ENCODE data around the gene PIK3R5.

The PIK3R5 gene

DNA sequence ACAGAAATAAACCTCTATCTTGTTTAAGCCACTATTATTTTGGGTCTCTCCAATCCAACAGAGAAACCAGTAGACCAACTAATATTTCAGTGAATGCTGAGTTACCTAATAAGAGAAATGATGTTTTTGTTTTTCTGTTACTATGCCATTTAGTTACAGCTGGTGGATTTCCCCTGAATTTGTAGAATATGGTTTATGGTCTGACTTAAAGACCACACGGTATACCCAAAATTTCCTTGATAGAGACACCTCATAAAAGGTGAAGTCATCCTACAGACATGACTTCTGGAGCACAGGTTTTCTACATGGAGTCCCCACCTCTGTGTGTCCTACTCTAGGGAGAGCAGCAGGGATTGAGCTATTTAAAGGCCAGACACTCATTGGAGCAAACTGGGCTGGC lies 13.3 kb downstream of the PIK3R5 start:
- DNase-seq: no peak

DNA sequence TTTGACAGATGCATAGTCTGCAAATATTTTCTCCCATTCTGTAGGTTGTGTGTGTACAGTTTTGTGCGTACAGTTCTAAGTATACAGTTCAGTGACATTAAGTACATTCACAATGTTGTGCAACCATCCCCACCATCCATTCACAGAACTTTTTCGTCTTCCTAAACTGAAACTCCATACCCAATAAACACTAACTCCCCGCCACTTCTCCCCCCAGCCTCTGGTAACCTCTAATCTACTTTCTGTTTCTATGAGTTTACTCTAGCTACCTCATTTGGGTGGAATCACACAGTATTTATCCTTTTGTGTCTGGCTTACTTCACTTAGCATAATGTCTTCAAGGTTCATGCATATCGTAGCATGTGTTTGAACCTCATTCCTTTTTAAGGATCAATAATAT lies 14.3 kb downstream of the PIK3R5 start:
- peak; percentile 86 for DNase-seq

DNA sequence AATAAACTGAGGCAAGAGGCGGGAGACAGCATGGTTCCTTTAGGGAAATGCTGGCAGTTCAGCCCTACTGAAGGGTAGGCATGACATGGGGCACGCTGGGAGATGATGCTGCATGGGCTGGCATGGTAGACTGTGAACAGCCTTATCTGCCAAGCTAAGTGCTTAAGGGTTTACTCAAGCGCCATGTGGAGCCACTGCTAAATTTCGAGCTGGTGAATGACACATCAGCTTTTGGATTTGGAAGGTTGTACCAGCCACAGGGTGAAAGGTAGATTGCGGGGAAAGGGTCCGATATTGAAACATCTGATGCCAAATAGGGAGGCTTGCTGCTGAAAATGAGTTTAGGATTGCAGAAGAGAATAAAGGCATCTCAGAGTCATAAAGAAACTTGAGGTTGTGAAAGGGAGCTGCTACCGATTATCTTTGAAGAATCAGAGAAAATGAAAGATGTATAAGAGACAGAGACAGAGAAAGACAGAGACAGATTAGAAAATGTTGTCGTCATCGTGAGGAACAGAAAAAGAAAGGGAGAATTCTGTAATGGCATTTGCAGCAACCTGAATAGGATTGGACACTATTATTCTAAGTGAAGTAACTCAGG lies 16.3 kb downstream of the PIK3R5 start:
- peak; percentile 78 for DNase-seq

DNA sequence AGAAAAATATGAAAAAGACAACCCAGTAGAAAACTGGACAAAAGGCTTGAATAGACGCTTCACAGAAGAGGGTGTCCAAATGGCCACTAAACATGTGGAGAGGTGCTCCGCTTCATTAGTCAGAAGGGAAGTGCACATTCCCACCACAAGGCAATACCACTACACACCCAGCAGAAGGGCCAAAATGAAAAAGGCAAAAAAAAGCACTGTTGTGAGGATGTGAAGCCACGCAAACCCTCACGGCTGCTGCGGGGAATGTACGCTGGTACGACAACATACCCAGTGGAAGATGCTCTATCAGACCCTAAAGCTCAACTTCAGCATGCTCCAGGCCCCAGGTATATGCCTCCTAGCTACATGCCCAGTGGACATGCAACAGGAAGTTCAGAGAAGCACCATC lies 17.0 kb downstream of the PIK3R5 start:
- DNase-seq: no peak

DNA sequence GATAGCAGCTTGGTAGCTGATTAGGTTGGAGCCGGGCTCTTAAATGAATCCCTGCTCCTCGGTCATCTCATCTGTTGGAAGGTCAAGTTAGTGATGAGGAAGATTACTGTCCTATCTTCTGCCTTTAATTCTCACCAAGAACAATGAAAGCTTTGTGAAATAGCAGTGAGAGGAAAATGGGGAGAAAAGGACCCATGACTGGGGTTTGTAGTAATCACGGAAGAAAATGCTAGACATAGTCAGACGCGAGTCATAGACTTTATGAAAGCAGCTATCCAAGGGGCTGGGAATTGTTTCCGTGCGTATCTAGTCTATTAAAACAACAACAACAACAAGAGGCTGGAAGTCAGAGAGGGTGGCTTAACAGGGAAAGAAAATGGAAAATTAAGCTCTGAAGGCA lies 18.3 kb downstream of the PIK3R5 start:
- DNase-seq: peak; percentile 82

DNA sequence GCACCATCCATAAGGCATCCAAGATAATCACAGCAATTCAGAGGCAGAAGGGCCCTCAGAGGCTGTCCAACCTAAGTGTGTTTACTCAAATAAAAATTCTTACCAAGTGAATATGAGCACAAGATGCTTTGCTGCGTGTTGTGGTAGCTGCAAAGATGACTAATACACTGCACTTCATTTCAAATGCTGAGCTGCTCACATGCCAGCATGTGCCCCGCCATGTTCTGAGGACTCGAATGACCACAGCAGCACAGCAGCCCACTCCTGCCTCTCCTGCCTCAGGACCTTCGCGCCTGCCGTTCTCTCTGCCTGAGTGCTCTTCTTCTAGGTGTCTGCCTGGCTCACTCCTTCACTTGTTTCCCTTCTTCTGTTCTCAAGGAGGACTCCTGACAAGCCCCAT lies 19.0 kb downstream of the PIK3R5 start:
- peak; percentile 40 for DNase-seq

DNA sequence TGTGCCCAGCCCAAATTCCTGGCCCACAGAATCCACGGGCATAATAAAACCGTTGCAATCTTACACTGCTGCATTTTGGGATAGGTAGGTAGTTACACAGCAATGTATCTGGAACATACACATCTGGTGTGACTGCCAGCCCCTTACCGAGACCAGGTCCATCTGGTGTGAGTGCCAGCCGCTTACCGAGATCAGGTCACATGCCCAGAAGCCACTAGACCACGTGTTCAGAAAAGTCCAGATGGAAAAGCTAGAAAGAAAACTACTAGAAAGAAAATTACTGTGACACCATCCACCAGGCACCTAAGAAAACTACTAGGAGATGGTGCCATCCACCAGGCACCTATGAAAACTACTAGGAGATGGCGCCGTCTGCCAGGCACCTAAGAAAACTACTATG lies 19.4 kb downstream of the PIK3R5 start:
- no peak for DNase-seq

DNA sequence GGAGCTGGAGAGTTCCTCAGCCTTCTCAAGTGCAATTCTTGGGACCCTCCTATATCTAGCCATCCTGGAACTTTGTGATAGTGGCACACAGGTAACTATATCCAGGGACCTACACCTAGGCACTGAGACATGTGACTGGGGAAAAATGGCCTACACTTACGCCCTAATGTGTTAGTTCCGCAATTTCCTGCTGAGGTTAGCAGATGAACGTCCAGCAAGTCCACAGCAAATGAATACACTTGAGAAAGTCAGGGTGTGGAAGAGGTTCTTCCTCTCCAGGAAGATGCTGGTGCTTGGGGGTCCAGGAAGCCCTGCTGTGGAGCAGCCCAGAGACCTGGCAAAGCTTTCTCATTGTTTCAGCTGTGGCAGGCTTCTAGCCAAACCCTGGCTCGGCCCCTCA lies 20.8 kb downstream of the PIK3R5 start:
- peak; percentile 64 for DNase-seq

DNA sequence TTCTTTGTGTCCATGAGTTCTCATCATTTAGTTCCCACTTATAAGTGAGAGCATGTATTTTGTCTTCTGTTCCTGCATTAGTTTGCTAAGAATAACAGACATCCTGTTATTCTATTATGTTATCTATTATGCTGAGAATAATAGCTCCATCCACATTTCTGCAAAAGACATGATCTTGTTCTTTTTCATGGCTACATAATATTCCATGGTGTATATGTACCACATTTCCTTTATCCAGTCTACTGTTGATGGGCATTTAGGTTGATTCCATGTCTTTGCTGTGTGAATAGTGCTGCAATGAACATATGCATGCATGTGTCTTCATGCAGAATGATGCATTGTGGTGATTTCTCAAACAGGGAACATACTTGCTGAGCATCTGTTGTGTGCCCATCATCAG lies 21.4 kb downstream of the PIK3R5 start:
- DNase-seq: no peak

DNA sequence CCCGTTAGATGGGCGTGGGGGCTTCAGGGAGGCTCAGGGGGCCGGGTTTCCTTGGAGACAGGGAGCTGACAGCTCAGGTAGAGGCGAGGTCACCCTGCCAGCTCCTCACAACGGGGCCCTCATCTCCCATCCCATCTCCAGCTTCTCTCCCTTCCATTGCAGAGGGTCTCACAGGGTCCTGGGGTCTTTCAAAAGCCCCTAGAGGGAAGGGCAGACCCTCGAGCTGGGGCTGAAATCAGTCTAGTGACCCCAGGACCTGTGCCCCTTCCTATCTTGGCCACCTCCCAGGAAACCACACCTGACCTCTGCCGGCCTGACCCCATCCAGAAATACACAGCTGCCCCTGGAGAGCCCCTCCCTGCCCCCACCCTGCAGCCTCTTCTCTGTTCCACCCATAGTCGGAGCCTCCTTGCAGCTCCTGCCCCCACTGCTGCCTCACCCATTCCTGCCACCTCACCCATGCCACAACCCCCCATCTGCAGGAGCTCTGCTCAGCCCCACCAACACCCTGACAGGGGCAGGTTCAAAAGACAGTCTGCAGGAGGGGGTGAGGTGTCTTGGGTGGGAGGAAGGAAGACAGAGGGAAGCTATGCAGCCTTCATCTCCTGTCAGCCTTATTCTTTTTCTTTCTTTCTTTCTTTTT lies 23.4 kb downstream of the PIK3R5 start:
- no peak for DNase-seq

DNA sequence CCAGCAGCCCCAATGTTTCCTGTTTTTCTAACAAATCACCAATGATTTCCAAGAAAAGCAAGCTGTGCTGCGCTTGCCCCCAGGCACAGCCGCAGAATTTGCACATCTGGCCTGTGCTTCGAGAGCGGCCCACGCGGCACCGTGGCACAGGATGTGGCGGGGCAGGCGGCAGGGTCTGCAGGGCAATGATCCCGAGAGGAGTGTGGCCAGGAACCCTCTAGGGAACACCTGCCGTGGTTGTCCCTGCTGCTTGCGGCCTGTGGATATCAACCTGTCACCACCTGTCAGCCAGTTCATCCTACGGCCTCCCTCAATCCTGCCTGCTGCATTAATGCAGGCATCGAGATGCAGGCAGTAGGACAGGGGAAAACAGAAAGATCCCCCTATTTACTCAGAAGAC lies 24.0 kb downstream of the PIK3R5 start:
- no peak for DNase-seq

DNA sequence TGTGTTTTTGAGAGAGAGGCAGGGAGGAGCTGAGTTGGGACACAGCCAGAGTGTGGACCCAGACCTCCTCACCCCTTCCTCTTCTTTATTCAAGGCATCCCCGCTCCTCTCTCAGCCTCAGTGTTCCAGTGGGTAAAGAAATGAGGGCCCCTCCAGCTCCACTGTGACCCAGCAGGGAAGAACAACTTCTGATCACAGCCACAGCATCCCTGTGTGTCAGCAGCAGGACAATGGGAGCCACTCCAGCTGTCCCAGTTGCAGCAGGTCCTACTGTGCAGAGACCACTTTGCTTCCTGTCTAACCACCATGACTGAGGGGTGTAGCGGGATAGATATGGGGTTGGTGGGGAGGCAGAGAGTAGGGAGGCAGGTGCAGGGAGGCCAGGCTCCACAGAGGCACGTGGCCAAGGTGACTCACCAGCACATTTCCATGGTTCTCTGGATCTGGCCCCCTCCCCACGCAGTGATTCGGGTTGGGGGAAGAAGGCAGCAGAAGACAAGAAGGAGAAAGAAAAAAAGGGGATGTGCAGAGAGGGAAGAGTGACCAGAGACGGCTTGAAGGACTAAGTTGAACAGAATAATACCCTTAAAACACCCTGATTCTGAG lies 24.5 kb downstream of the PIK3R5 start:
- no peak for DNase-seq

DNA sequence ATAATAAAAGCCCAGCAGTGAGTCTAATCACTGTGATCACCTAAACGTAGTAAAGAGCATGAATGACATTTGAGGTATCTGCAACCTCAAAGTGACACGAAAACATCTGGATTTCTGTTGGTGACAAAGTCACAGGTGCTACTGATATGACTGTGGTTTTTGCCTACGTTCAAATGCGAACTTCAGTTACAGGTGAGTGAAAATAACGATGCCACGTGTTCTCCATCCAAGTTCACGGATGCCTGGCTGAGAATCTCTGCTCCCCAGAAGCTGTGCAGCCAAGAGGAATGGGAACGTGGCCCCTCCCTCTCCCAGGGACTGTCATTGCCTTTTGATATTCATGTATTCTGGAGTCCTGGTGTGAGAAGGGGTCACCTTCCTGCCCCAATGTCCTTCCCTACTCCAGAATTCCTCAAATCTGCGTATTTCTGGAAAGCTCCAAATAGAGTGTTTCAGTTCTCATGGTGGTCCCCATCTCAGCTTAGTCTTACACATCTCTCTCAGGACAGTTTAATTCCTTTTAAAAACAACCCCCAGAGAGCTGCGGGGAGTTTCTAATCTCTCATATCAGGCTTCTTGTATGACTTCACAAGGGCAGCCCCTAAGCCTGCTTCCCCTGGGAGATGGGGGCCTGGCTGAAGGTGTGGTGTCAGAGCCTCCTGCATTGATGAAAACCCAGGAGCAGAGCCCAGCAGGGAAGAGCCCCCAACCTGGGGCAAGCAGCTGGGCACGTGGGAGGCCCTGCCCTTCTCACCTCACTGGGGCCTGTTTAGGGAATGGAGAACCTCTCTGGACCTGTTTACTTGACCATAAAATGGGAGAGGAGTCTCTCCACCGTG lies 25.8 kb downstream of the PIK3R5 start:
- no peak for DNase-seq

DNA sequence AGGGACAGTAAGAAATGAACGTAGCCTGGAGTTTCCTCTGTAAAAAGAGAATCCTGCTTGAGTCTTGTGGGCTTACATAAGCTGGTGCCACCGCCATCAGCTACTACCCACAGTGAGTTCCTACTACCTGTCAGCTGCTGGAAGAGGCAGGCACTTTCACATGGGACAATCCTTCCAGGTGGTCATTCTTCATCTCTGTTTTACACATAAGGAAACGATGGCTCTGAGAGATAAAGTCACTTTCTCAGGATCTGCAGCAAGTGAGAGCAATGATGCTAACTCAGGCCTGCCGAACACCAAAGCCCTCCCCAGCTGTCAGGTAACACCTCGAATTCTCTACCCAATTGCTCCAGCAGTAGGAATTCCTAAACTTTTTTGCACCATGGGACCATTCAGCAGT lies 26.6 kb downstream of the PIK3R5 start:
- DNase-seq: no peak

DNA sequence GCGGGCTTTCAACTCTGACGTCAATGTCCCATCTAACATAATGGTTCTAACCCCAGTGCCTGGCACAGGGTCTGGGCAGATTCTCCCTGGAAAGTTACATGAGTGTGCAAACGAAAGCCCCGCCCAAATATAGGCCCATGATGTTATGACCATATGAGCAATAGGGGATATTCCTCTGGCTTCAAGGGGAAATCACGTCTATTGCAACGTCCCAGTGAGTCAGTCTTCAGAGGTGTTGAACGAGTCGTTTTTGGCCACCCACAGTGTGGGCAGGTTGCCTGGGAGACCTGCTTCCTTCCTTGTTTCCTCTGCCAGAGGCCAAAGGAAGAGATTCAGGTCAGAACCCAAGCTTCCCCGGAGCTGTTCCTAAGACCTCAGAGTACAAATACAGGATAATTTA lies 30.3 kb downstream of the PIK3R5 start:
- peak; percentile 99 for DNase-seq

DNA sequence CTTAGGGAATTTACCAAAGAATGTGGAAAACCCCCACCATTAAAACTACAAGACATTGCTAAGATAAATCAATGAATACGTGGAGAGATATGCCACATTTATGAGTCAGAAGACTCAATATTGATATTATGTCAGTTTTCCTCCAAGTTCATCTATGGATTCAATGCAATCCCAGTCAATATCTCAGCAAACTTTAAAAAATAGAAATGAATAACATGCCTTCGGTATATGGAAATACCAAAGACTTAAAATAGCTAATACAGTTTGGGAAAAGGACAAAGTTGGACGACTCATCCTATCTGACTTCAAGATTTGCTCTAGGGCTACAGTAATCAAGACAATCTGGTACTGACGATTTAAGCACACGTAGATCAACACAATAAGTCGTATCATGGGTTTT lies 31.2 kb downstream of the PIK3R5 start:
- peak; percentile 45 for DNase-seq

DNA sequence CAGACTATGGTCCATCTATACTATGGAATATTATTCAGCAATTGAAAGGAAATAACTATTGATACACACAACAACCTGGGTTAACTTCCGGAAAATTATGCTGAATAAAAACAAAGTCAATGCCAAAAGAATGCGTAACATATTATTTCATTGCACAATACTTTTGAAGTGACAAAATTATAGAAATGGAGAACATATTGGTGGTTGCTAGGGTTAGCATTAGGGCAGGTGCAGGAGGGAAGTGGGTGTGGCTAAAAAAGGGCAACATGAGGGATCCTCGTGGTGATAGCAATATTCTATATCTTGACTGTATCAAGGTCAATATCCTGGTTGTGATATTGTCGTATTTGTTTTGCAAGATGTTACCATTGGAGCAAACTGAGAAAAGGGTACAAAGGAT lies 34.9 kb downstream of the PIK3R5 start:
- DNase-seq: peak; percentile 57

DNA sequence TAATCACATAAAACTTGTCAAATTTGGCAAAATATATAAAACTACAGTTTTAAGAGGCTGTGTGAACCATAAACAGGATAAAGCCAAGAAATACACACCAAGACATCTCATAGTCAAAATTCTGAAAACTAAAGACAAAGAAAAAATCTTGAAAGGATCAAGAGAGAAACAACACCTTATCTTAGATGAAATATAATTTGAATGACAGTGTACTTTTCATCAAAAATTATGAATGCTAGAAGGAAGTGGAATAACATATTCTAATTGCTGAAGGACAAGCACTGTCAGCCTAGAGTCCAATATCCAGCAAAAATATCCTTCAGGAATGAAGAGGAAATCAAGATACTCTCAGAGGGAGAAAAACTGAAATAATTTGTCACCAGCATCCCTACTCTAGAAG lies 37.2 kb downstream of the PIK3R5 start:
- no peak for DNase-seq

DNA sequence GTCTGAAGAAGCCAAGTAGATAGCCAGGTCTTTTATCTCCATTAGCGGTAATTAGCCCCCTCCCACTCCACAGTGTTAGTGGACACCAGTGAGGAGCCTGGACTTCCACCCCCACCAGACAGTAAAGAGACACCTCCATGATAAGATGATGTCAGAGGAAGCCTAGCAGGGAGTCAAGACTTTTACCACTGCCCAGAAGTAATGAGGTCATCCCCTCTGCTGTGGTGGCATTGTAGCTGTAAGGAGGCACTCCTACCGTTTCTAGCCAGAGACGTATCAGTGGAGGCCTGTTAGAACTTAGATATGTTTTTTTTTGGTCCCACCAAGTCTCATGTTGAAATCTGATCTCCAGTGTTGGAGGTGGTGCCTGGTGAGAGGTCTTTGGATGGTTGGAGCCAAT lies 38.1 kb downstream of the PIK3R5 start:
- no peak for DNase-seq

DNA sequence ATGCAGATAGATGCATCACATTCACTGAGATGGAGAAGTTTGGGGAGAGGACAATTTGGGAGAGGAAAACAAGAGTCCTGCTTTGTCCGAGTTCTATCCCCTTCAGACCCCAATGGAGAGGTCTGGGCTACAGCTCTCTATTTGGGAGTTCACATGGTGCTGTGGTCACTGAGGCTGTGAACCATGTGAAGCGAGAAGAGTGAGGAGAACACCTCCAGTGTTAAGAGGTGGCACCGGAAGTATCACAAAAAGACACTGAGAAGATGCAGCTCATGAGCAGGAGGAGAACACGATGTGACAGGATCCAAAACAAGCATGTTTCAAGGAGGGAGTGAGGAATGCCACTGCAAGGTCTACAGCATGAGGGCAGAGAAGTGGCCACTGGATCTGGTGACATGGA lies 39.7 kb downstream of the PIK3R5 start:
- no peak for DNase-seq

DNA sequence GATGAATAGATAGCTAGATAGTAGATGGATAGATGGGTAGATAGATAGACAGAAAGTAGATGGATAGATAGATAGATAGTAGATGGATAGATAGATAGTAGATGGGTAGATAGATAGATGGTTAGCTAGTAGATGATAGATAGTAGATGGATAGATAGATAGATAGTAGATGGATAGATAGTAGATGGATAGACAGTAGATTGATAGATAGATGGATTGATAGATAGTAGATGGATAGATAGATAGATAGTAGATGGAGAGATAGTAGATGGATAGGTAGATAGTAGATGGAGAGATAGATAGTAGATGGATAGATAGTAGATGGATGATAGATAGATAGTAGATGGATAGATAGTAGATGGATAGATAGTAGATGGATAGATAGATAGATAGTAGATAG lies 40.4 kb downstream of the PIK3R5 start:
- no peak for DNase-seq

DNA sequence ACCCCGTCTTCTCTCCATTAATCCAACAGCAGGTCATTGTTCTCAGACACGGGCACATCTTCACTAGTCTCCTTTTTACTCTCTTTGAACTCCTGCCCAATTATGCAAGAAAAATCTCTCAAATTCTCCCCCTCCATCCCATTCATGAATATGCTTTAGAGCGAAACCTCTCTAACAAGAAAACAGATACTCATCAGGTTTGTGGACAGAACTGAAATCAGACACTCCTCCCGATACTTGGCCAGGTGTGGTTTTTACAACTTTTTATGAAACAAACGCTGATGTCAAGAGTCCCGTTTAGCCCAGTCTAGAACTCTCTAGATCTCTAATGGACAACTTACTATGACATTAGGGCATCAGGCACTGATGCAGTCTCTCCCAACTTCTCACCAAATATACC lies 40.9 kb downstream of the PIK3R5 start:
- DNase-seq: no peak

DNA sequence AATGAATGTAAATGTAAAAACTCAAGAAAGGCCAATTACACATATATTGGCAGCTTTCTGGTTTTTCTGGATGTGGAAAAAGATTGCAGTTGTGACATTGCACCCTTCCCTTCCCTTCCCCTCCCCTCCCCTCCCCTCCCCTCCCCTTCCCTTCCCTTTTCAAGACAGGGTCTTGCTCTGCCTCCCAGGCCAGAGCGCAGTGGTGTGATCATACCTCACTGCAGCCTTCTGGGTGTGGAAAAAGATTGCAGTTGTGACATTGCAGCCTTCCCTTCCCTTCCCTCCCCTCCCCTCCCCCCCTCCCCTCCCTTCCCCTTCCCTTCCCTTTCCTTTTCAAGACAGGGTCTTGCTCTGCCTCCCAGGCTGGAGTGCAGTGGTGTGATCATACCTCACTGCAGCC lies 41.7 kb downstream of the PIK3R5 start:
- DNase-seq: peak; percentile 69

DNA sequence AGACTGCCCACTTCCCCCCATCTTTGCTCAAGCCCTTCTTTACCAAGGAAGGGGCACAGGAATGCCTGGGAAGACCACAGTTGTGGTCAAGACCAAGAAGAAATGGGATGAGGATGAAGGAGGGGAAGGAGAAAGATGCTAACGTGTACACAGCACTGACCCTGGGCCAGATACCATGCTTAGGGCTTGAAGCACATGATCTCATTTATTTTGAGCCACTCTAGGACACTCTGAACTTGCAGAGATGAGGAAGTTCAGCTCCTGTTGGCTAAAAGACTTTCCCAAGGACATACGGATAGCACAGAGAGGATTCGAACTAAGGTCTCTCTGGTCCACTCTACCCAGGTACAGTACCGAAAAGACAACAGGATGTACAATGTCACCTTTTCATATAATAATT lies 42.6 kb downstream of the PIK3R5 start:
- DNase-seq: peak; percentile 82

Data from inflammatory macrophage treated with lipopolysaccharide for 4 hours (primary cell).